Stomach (tissue), 4 donors: ENCODE measurements around the gene LFNG.

Source experiments
- EP300 ChIP-seq: sonication (generic); formaldehyde crosslinking; IDR thresholded peaks from one replicate; pipeline ENCODE4 v1.6.1; 2017; ENCODE audit warnings: antibody characterized with exemption
- POLR2A ChIP-seq, 4 donors: fragments of 450-650 bp; IDR thresholded peaks; one replicate each; pipeline ENCODE4 v1.6.1; 2016; ENCODE audit warnings: antibody characterized with exemption in 4 of 4, control low read depth in 2 of 4, mild to moderate bottlenecking in 1 of 4, moderate library complexity in 1 of 4
- POLR2AphosphoS5 ChIP-seq, 3 donors: sonication (generic); formaldehyde crosslinking; IDR thresholded peaks; one replicate each; pipeline ENCODE4 v1.6.1; 2016; ENCODE audit warnings: antibody characterized with exemption in 3 of 3
- TF ChIP-seq, protein P1 (sequence below), 7 experiments: fragments of 450-650 bp in 4 of 7; fragments of 200-600 bp in 3 of 7; sonication (generic) in 3 of 7; IDR thresholded peaks; one replicate each; pipeline ENCODE4 v1.5.1; 2016 to 2019; ENCODE audit warnings: antibody characterized with exemption in 7 of 7, control low read depth in 2 of 7, mild to moderate bottlenecking in 1 of 7

- TF ChIP-seq, protein P1, sequence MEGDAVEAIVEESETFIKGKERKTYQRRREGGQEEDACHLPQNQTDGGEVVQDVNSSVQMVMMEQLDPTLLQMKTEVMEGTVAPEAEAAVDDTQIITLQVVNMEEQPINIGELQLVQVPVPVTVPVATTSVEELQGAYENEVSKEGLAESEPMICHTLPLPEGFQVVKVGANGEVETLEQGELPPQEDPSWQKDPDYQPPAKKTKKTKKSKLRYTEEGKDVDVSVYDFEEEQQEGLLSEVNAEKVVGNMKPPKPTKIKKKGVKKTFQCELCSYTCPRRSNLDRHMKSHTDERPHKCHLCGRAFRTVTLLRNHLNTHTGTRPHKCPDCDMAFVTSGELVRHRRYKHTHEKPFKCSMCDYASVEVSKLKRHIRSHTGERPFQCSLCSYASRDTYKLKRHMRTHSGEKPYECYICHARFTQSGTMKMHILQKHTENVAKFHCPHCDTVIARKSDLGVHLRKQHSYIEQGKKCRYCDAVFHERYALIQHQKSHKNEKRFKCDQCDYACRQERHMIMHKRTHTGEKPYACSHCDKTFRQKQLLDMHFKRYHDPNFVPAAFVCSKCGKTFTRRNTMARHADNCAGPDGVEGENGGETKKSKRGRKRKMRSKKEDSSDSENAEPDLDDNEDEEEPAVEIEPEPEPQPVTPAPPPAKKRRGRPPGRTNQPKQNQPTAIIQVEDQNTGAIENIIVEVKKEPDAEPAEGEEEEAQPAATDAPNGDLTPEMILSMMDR (IDR thresholded peaks at IDR 0.05), result no peak
- TF ChIP-seq POLR2A (IDR thresholded peaks at IDR 0.05) (no peak), EP300 (no peak), POLR2AphosphoS5 (IDR thresholded peaks at IDR 0.05) (no peak)
Measured at GRCh38 chr7:2480070-2480408, 39.5 kb upstream of the LFNG start.
